Measurements from ENCODE around the gene ZMIZ2. TPM values are rescaled to one million over a fixed set of nuclear protein-coding genes. Genes with fewer than 3 reads are reported as not detected.

The ZMIZ2 gene
- total and polyA plus RNA-seq, 9 of the 15 experiments (the other 6 are each of a cell fraction or from before 2014, with no cell fraction given) = 0.13 to 40.3 (median 4.9) TPM

GRCh38 chr7:44761207-44762161 is 12.8 kb downstream of the ZMIZ2 start (continued):
- TF ChIP-seq FOXJ2 (tag; IDR thresholded peaks at IDR 0.05) (0 out of 2 replicates have a peak, but pooled peaks have one; percentile 35), ELK1 (CRISPR knock-in tag; IDR thresholded peaks at IDR 0.05) (no peak), HES1 (IDR thresholded peaks at IDR 0.05; ENCODE audit: low read depth) (no peak), TFAP4 (CRISPR knock-in tag; IDR thresholded peaks at IDR 0.05; ENCODE audit: borderline replicate concordance) (peak; percentile 73), POLR2G (IDR thresholded peaks at IDR 0.05; ENCODE audit: low read depth, low read length) (peak; percentile 76), THAP12 (CRISPR knock-in tag; IDR thresholded peaks at IDR 0.05) (peak; percentile 22; the same call in 1 of the 2 replicates), ZBTB2 (IDR thresholded peaks at IDR 0.05) (0 out of 2 replicates have a peak, but pooled peaks have one; percentile 40), TBP (optimal IDR thresholded peaks at IDR 0.05; ENCODE audit: low read depth, low read length) (peak; percentile 31), ZNF134 (CRISPR knock-in tag; conservative IDR thresholded peaks at IDR 0.05) (peak; percentile 56; the same call in 1 of the 2 replicates), ZBTB17 (CRISPR knock-in tag; IDR thresholded peaks at IDR 0.05) (peak; percentile 64; the same call in 1 of the 2 replicates), ZNF589 (CRISPR knock-in tag; IDR thresholded peaks at IDR 0.05; ENCODE audit: low read depth) (peak; percentile 46; the same call in 1 of the 2 replicates), ETS1 (conservative IDR thresholded peaks at IDR 0.05; ENCODE audit: control insufficient read depth, low read depth, low read length) (peak; percentile 43), JUND (IDR thresholded peaks at IDR 0.05; ENCODE audit: borderline replicate concordance, low read depth, low read length) (peak; percentile 32; the same call in 1 of the 2 replicates), JUND (tag; IDR thresholded peaks at IDR 0.05; ENCODE audit: borderline replicate concordance, low read depth, low read length) (no peak), MYC (IDR thresholded peaks at IDR 0.05; ENCODE audit: low read depth, low read length) (peak; percentile 90), MYC (CRISPR knock-in tag; IDR thresholded peaks at IDR 0.05; ENCODE audit: borderline replicate concordance, low read depth) (0 out of 2 replicates have a peak, but pooled peaks have one; percentile 33), RBFOX2 (IDR thresholded peaks at IDR 0.05; ENCODE audit: low read depth, low read length) (peak; percentile 75)
